ENCODE data around the gene GNS.

Gene GNS

GRCh38 chr12:64735442-64735841, 23.8 kb downstream of the GNS start:
- DNase-seq: no peak

GRCh38 chr12:64733857-64734256, 25.3 kb downstream of the GNS start:
- DNase-seq: no peak

DNA sequence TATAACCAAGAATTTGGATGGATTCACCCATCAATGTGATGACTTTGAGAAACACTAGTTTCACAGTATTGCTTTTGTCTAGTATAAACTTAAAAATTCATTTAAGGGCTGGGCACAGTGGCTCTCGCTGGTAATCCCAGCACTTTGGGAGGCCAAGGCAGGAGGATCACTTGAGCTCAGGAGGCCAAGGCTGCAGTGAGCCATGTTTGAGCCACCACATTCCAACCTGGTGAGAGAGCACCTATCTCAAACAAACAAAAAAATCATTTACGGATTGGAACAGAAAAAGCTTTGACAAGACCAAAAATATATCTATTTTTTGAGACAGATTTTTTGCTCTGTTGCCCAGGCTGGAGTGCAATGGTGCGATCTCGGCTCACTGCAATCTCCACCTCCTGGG, 27.5 kb downstream of the GNS start:
- DNase-seq: no peak

- peak; percentile 47 for DNase-seq
Observed at GRCh38 chr12:64730588-64730969, 28.6 kb downstream of the GNS start.

- peak; percentile 50 for DNase-seq
Observed at GRCh38 chr12:64729909-64730587, 29.2 kb downstream of the GNS start.

DNA sequence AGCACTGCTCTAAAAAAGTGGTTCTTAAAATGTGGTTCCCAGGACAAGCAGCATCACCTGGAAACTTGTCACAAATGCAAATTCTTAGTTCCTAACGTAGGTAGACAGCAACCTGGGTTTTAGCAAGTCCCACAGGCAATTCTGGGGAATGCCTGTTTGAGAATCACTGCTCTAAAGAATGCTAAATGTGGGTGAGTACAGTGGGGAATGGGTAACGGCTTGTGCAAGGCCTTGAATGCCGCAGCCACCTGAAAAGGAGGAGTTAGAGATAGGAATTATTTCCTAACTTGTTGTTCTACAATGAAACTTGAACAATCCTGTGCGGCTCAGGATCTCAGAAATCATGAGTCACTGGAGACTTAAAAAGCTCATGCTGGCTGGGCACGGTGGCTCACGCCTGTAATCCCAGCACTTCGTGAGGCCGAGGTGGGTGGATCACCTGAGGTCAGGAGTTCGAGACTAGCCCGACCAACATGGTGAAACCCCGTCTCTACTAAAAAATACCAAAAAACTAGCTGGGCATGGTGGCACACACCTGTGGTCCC, 34.9 kb downstream of the GNS start:
- DNase-seq: no peak

- no peak for DNase-seq
Observed at GRCh38 chr12:64723630-64724029, 35.6 kb downstream of the GNS start.

DNA sequence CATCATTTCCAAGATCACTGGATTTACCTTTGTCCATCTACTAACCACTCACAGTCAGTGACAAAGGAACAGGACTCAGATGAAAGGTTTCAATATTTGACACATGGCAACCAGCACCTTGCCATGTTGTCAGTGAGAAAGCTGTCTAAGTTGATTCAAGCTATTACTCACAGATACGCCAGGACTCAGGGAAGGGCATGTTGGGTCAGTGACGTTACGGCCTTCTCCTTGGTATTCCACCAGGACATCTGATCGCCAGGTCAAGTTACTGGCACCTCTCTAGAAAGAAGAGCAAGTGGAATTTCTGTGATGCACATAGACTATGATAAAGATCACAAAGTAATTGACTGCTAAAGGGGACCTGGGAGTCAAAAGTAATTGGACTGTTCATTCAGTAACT, 36.4 kb downstream of the GNS start:
- no peak for DNase-seq

GRCh38 chr12:64720884-64721283, 38.3 kb downstream of the GNS start:
- DNase-seq: peak; percentile 67

DNA sequence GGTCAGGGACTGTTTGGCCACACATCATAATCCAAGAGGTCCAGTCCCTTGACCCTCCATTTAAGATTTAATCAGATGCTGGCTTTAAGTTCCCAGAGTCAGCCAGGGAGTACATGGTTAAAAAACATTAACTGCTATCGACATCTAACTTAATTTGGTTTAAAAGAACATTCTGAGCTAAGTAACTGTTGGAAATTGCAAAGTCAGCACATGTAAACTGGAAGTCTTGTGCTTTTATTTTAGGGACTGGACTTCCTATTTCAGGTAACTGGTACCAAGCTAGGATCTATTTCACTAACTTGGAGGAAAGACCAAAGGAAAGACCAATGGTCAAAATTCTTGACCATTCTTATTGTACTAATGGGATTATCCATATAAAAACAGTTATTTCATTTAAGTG, 40.6 kb downstream of the GNS start:
- no peak for DNase-seq

DNA sequence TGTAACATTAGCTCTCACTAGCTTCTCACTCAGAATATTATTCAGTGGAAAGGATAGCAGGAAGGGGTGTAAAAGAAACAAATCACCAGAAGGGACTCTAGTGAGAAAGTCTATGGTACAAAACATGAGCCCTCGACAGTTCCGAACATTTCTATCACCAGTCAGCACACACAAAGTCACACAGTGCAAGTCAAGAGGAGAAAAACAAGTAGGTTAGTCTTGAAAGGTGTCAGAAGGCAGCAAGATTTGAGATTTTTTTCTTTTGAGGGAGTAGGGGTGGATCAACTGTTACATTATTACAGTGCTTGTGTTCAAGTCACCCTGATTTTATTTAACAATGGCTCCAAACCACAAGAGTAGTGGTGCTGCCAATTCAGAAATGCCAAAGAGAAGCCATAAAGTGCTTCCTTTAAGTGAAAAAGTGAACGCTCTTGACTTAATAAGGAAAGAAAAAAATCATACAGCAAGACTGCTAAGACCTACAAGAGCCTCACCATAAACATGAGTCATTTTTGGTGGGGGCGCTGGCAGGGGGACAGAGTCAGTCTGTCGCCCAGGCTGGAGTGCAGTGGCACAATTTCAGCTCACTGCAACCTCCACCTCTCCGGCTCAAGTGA, 42.3 kb downstream of the GNS start:
- DNase-seq: no peak

DNA sequence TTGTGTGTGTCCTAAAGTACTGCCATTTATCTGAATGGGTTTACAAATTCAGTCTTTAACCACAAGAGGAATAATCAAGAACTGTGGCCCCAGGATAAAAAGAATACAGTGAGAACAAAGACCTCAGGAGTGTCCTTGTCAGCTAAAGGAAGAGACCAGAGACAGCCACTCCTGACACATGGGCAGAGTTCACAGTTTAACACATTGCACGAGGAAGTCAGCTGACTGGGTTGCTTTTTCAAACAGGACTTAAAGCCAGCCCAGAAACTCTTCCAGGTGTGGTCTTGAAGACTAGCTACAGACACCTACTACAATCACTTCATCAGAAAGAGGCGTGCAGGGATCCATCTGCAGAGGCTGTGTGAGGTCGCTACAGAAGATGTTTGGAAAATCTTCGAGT, 42.8 kb downstream of the GNS start:
- no peak for DNase-seq

- no peak for DNase-seq
Observed at GRCh38 chr12:64714551-64714968, 44.6 kb downstream of the GNS start.

GRCh38 chr12:64713376-64713775, 45.8 kb downstream of the GNS start:
- DNase-seq: no peak

- DNase-seq: no peak
Observed at GRCh38 chr12:64709429-64709828, 49.8 kb downstream of the GNS start.

DNA sequence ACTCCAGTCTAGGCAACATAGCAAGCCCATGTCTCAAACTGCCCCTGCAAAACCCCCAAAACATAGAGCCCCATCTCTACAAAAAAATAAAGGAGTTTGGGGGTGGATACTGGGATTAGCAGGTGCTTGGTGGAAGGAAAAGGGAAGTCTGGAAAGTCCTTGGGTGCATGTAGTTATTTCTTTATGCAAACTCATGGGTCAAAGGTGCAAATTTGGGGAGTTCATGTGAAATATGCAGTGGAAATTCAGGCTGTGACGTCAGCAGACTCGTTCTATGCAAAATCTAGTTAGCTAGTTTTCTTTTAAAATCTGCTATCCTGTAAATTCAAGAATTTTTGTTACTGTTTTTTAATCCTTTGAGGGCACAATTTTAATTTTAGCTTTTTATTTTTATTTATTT, 51.3 kb downstream of the GNS start:
- no peak for DNase-seq

DNA sequence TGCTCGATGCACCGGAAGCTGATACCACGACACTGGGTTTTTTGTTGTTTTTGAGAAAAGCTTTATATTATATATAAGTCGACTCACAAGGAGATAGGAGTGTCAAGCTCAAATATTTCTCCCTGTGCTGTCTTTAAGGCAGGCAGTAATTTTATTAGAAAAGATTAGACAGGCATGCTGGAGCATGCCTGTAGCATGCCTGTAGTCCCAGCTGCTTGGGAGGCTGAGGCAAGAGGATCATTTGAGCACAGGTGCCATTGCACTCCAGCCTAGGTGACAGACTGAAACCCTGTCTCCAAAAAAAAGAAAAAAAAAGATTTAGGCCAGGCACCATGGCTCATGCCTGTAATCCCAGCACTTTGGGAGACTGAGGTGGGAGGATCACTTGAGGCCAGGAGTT, 51.8 kb downstream of the GNS start:
- no peak for DNase-seq

DNA sequence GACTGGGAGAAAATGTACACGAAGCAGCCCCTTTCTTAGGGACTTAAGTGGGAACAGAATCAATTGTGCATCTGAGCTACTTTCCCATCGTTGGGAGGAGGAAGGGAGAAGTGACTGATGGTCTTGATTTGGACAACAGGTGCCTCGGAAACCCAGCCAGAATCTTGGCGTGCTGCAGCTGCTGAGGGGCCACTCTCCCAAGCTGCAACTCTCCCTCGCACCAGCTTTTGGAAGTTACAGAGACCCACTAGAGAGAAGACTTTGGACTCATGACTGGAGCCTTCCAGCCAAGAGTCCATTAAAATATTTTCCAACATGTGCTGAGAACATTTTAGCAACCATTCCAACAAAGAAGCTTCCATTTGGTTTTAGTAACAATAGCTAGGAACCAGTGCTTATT, 52.3 kb downstream of the GNS start:
- DNase-seq: no peak

GRCh38 chr12:64706306-64706705, 52.9 kb downstream of the GNS start:
- DNase-seq: no peak

GRCh38 chr12:64701283-64701682, 57.9 kb downstream of the GNS start:
- DNase-seq: no peak

GRCh38 chr12:64700532-64700931, 58.7 kb downstream of the GNS start:
- DNase-seq: no peak

DNA sequence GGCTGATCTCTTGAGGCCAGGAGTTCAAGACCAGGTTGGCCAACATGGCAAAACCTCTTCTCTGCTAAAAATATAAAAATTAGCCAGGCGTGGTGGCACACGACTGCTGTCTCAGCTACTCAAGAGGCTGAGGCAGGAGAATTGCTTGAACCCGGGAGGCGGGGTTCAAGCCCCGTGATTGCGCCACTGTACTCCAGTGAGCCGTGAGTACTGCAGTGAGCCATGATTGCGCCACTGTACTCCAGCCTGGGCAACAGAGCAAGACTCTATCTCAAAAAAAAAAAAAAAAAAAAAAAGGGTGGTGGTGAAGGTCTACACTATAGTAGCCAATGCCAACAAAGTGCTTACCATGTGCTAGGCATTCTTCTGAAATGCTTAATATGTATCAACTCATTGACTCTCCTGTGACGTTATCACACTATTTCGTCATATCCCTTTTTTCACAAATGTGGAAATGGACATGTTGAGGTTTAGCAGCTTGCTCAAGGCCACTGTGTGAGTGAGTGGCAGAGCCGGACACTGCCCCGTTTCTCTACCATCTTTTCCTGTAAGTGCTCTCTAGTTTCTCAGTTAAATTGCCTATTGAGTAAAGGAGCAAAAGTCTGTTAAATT, 59.6 kb downstream of the GNS start:
- DNase-seq: peak; percentile 70

DNA sequence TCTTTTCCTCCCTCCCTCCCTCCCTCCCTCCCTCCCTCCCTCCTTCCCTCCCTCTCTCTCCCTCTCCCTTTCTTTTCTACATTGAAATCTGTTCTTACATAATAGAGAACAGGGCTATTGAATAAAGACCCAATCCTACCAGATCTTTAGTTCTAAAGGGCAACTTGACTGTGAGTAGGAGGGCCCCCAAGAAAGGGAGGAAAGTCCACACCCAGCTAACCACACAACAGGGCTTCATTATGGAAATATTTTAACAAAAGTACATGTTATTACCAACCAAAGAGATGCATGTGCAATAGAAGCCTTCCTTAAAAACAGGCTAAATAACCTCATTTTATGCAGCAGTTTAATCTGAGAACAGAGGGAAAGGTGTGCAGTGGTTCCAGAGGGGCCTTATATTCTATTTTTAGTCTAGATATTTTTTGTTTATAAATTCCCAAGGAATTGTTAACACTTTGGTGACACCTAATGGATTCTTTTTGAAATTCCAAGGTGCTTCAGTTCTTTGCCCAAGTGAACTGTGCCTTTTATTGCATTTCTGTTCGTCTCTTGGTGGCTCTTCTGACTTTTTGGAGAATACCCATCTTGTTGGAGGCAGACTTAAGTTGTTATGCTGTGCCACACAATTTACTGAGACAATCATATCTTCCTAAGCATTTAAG, 63.0 kb downstream of the GNS start:
- DNase-seq: peak; percentile 54

GRCh38 chr12:64695550-64695949, 63.7 kb downstream of the GNS start:
- no peak for DNase-seq

All from hematopoietic multipotent progenitor cell treated with erythropoietin and hydrocortisone succinate and interleukin-3 and kit ligand, for 6 days (in vitro differentiated cells).